Stimulated activated CD4-positive, alpha-beta T cell treated with anti-CD3 and anti-CD28 coated beads, Interleukin-1b, Interleukin-23, amount 100 ng/mL, for 24 hours (primary cell): ENCODE results near the gene ABHD2.
"Not testable (repeated sequence)": the region's sequence is repeated elsewhere in the genome, so short reads cannot be mapped to it uniquely, and the experiment has no call there.

ENCODE experiments used
- DNase-seq, 4 experiments: peaks; one replicate each; pipeline ENCODE4 v3.0.0-alpha.2; 2020; ENCODE audit warnings: low read depth in 4 of 4, low spot score in 1 of 4

The ABHD2 gene

GRCh38 chr15:89136818-89137772 lies 48.8 kb downstream of the ABHD2 start:
- DNase-seq = no peak

GRCh38 chr15:89137926-89138325 lies 49.7 kb downstream of the ABHD2 start:
- no peak for DNase-seq

GRCh38 chr15:89138999-89139612 lies 50.9 kb downstream of the ABHD2 start:
- no peak for DNase-seq

GRCh38 chr15:89139613-89140499 lies 51.6 kb downstream of the ABHD2 start:
- DNase-seq = no peak

GRCh38 chr15:89140595-89140994 lies 52.3 kb downstream of the ABHD2 start:
- no peak for DNase-seq

- DNase-seq = not testable (repeated sequence)
These were observed 52.9 kb downstream of the ABHD2 start for GRCh38 chr15:89141159-89141558.

GRCh38 chr15:89141885-89142284 lies 53.6 kb downstream of the ABHD2 start:
- no peak for DNase-seq

GRCh38 chr15:89142423-89142822 lies 54.2 kb downstream of the ABHD2 start:
- no peak for DNase-seq

- no peak for DNase-seq
These were observed 55.4 kb downstream of the ABHD2 start for GRCh38 chr15:89143503-89144162.

- no peak for DNase-seq
These were observed 56.2 kb downstream of the ABHD2 start for GRCh38 chr15:89144491-89144890.

- no peak for DNase-seq
These were observed 58.1 kb downstream of the ABHD2 start for GRCh38 chr15:89146366-89146765.

GRCh38 chr15:89148126-89148525 lies 59.9 kb downstream of the ABHD2 start:
- no peak for DNase-seq

- DNase-seq = no peak
These were observed 61.3 kb downstream of the ABHD2 start for GRCh38 chr15:89149501-89150101.

GRCh38 chr15:89150287-89150686 lies 62.0 kb downstream of the ABHD2 start:
- DNase-seq = no peak

- DNase-seq = no peak
These were observed 62.8 kb downstream of the ABHD2 start for GRCh38 chr15:89150762-89151664.

- DNase-seq = no peak
These were observed 66.9 kb downstream of the ABHD2 start for GRCh38 chr15:89155122-89155521.

- DNase-seq = no peak
These were observed 67.4 kb downstream of the ABHD2 start for GRCh38 chr15:89155656-89156055.

GRCh38 chr15:89157061-89157460 lies 68.8 kb downstream of the ABHD2 start:
- DNase-seq = no peak

- DNase-seq = no peak
These were observed 69.8 kb downstream of the ABHD2 start for GRCh38 chr15:89157918-89158564.
